Trophoblast cell (in vitro differentiated cells and primary cell): ENCODE results near the gene ZNF736.
"Not testable (repeated sequence)": the region's sequence is repeated elsewhere in the genome, so short reads cannot be mapped to it uniquely, and the experiment has no call there.

ENCODE experiments used
- DNase-seq, 2 donors: peaks; one replicate each; pipeline ENCODE4 v3.0.0-alpha.2; 2016
- H2AFZ ChIP-seq: 2 replicates; pipeline ENCODE4 v1.6.1; 2013; ENCODE audit warnings: low read length, moderate library complexity, mild to moderate bottlenecking; ENCODE audit not compliant: insufficient read depth, poor library complexity
- H2AK5ac ChIP-seq: 2 replicates; pipeline ENCODE4 v1.6.1; 2013; ENCODE audit warnings: mild to moderate bottlenecking, low read length
- H2BK120ac ChIP-seq: 2 replicates; pipeline ENCODE4 v1.6.1; 2013; ENCODE audit warnings: low read length, mild to moderate bottlenecking, moderate library complexity; ENCODE audit not compliant: insufficient read depth, poor library complexity
- H2BK12ac ChIP-seq: 2 replicates; pipeline ENCODE4 v1.6.1; 2013; ENCODE audit warnings: mild to moderate bottlenecking, low read length, moderate library complexity
- H2BK5ac ChIP-seq: 2 replicates; pipeline ENCODE4 v1.6.1; 2013; ENCODE audit warnings: low read length, low read depth, moderate library complexity, mild to moderate bottlenecking; ENCODE audit not compliant: poor library complexity
- H3K14ac ChIP-seq: 2 replicates; pipeline ENCODE4 v1.6.1; 2013; ENCODE audit warnings: mild to moderate bottlenecking, low read length
- H3K18ac ChIP-seq: 2 replicates; pipeline ENCODE4 v1.6.1; 2013; ENCODE audit warnings: mild to moderate bottlenecking, low read length
- H3K23ac ChIP-seq: 2 replicates; pipeline ENCODE4 v1.6.1; 2013; ENCODE audit warnings: low read length
- H3K27ac ChIP-seq: 2 replicates; pipeline ENCODE4 v1.5.1; 2013; ENCODE audit warnings: low read depth, mild to moderate bottlenecking, inconsistent platforms, low read length, moderate library complexity
- H3K27me3 ChIP-seq: 2 replicates; pipeline ENCODE4 v1.6.1; 2013; ENCODE audit warnings: inconsistent platforms, mild to moderate bottlenecking, low read length, moderate library complexity; ENCODE audit not compliant: insufficient read depth
- H3K36me3 ChIP-seq, 2 experiments: 1 replicate in 1 of 2; 2 replicates in 1 of 2; pipeline ENCODE4 v1.6.1; 2013; ENCODE audit warnings: low read length in 2 of 2, mild to moderate bottlenecking in 2 of 2, moderate library complexity in 1 of 2; ENCODE audit not compliant: insufficient read depth in 2 of 2, control insufficient read depth in 1 of 2
- H3K4ac ChIP-seq: 2 replicates; pipeline ENCODE4 v1.6.1; 2013; ENCODE audit warnings: low read depth, mild to moderate bottlenecking, low read length, moderate library complexity
- H3K4me1 ChIP-seq, 2 experiments: 1 replicate in 1 of 2; 2 replicates in 1 of 2; pipeline ENCODE4 v1.6.1; 2013; ENCODE audit warnings: low read length in 2 of 2, mild to moderate bottlenecking in 2 of 2, moderate library complexity in 1 of 2; ENCODE audit not compliant: insufficient read depth in 2 of 2, control insufficient read depth in 1 of 2
- H3K4me2 ChIP-seq: 2 replicates; pipeline ENCODE4 v1.6.1; 2013; ENCODE audit warnings: inconsistent platforms, mild to moderate bottlenecking, low read length, moderate library complexity
- H3K4me3 ChIP-seq: 2 replicates; pipeline ENCODE4 v1.5.1; 2013; ENCODE audit warnings: mild to moderate bottlenecking, low read depth, low read length, inconsistent platforms
- H3K79me1 ChIP-seq: one replicate; pipeline ENCODE4 v1.6.1; 2013; ENCODE audit warnings: low read length
- H3K79me2 ChIP-seq: 2 replicates; pipeline ENCODE4 v1.6.1; 2013; ENCODE audit warnings: low read length, mild to moderate bottlenecking; ENCODE audit not compliant: control insufficient read depth, insufficient read depth, poor library complexity
- H3K9ac ChIP-seq: 2 replicates; pipeline ENCODE4 v1.6.1; 2013; ENCODE audit warnings: mild to moderate bottlenecking, low read length
- H3K9me3 ChIP-seq: 2 replicates; pipeline ENCODE4 v1.6.1; 2013; ENCODE audit warnings: low read depth, mild to moderate bottlenecking, control low read depth, inconsistent platforms, low read length; ENCODE audit not compliant: insufficient read depth
- H4K12ac ChIP-seq: 2 replicates; pipeline ENCODE4 v1.6.1; 2013; ENCODE audit warnings: low read depth, mild to moderate bottlenecking, low read length, moderate library complexity
- H4K8ac ChIP-seq: 2 replicates; pipeline ENCODE4 v1.6.1; 2013; ENCODE audit warnings: low read depth, mild to moderate bottlenecking, low read length, moderate library complexity
- H4K91ac ChIP-seq: one replicate; pipeline ENCODE4 v1.6.1; 2013; ENCODE audit warnings: low read depth, mild to moderate bottlenecking, low read length, moderate library complexity
- WGBS: extraction: QIAGEN DNeasy Blood & Tissue Kit; methylation state at CpG from one replicate; pipeline ENCODE4 v1.1.7; 2013; ENCODE audit warnings: missing lambda C conversion rate; ENCODE audit not compliant: insufficient read length, insufficient coverage; ENCODE audit errors: extremely low coverage; 5-methylcytosine and 5-hydroxymethylcytosine counted together

Gene ZNF736

GRCh38 chr7:64320547-64321513 lies 7.1 kb downstream of the ZNF736 start:
- no CpG with 5 or more reads among the region's 3 CpGs for WGBS

DNA sequence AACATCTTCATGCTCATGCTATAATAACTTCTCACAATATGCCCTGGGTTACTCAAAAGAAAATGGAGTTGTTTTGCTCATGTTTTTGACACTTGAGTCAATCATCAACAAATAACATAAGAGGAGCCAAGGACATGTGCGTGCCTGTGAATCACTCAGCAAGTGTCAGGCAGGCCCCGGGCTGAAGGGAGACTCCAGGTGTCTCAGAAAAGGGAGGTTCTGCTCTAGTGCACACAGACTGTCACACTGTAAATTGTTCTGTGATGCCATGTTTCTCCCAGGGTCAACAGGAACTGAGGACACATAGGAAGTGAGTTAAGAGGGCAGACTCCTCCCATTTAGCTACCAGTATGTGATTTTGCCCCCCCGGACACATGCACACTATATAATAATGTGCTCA lies 10.4 kb downstream of the ZNF736 start:
- H2BK12ac ChIP-seq, H2AFZ ChIP-seq, H4K12ac ChIP-seq, H4K91ac ChIP-seq, H4K8ac ChIP-seq, H3K79me1 ChIP-seq, H3K23ac ChIP-seq, H3K4me3 ChIP-seq, DNase-seq, H3K9me3 ChIP-seq, H3K4me2 ChIP-seq, H3K4me1 ChIP-seq, H3K36me3 ChIP-seq, H3K9ac ChIP-seq, H2BK120ac ChIP-seq, H3K79me2 ChIP-seq, H3K14ac ChIP-seq, H3K4ac ChIP-seq, H2BK5ac ChIP-seq, H3K18ac ChIP-seq, H2AK5ac ChIP-seq, H3K27ac ChIP-seq, H3K27me3 ChIP-seq: not testable (repeated sequence)
- WGBS, result no CpG with 5 or more reads among the region's 3 CpGs

More at GRCh38 chr7:64320547-64321513, 7.1 kb downstream of the ZNF736 start:
- H2BK5ac ChIP-seq, result no peak overlapping the region
- H3K27me3 ChIP-seq, result no peaks in the 10 kb centered on the region
- H2AFZ ChIP-seq, result no peak overlapping the region
- no peak overlapping the region for H2BK120ac ChIP-seq
- H3K79me1 ChIP-seq, result no peaks in the 10 kb centered on the region
- H3K36me3 ChIP-seq, result no peaks in the 10 kb centered on the region
- H3K14ac ChIP-seq, result no peak overlapping the region
- H3K18ac ChIP-seq, result no peak overlapping the region
- no peak overlapping the region for H3K4me2 ChIP-seq
- H3K9me3 ChIP-seq, result peaks cover 2% of the 10 kb centered on the region
- H3K79me2 ChIP-seq, result no peaks in the 10 kb centered on the region
- H2AK5ac ChIP-seq, result no peak overlapping the region
- no peaks in the 10 kb centered on the region for H3K4me1 ChIP-seq
- no peak overlapping the region for H4K8ac ChIP-seq
- peak in 1 of 2 donors; percentile 12 for DNase-seq
- H4K12ac ChIP-seq, result no peak overlapping the region
- H3K9ac ChIP-seq, result no peak overlapping the region
- no peak overlapping the region for H3K23ac ChIP-seq
- H3K4ac ChIP-seq, result no peak overlapping the region
- H3K27ac ChIP-seq, result no peak overlapping the region
- no peak overlapping the region for H4K91ac ChIP-seq
- no peak overlapping the region for H2BK12ac ChIP-seq
- no peak overlapping the region for H3K4me3 ChIP-seq

DNA sequence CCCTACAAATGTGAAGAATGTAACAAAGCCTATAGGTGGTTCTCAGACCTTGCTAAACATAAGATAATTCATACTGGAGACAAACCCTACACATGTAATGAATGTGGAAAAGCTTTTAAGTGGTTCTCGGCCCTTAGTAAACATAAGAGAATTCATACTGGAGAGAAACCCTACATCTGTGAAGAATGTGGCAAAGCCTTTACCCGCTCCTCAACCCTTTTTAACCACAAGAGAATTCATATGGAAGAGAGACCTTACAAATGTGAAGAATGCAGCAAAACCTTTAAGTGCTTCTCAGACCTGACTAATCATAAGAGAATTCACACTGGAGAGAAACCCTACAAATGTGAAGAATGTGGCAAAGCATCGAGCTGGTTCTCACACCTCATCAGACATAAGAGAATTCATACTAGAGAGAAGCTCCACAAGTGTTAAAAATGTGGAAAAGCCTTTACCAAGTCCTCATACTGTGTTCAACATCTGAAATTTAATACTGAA lies 35.0 kb downstream of the ZNF736 start:
- H3K4ac ChIP-seq, H3K4me2 ChIP-seq, H3K4me1 ChIP-seq, H2AFZ ChIP-seq, H3K9ac ChIP-seq, H2BK120ac ChIP-seq, H3K27me3 ChIP-seq, H2BK12ac ChIP-seq, H4K91ac ChIP-seq, H4K8ac ChIP-seq, H3K18ac ChIP-seq, H3K79me2 ChIP-seq, H3K27ac ChIP-seq, H3K36me3 ChIP-seq, H3K79me1 ChIP-seq, DNase-seq, H4K12ac ChIP-seq, H3K14ac ChIP-seq, H3K23ac ChIP-seq, H3K4me3 ChIP-seq, H2AK5ac ChIP-seq, H2BK5ac ChIP-seq: not testable (repeated sequence)
- WGBS, result no CpG with 5 or more reads among the region's 3 CpGs
- H3K9me3 ChIP-seq, result peaks cover 27% of the 10 kb centered on the region

GRCh38 chr7:64359543-64359942 lies 45.8 kb downstream of the ZNF736 start:
- no peak overlapping the region for H3K23ac ChIP-seq
- no peak overlapping the region for H4K12ac ChIP-seq
- H3K79me1 ChIP-seq, result no peaks in the 10 kb centered on the region
- no peaks in the 10 kb centered on the region for H3K27me3 ChIP-seq
- no peaks in the 10 kb centered on the region for H3K79me2 ChIP-seq
- no peak overlapping the region for H2BK120ac ChIP-seq
- no peak overlapping the region for H3K4me3 ChIP-seq
- no peaks in the 10 kb centered on the region for H3K4me1 ChIP-seq
- peaks cover 22% of the 10 kb centered on the region for H3K9me3 ChIP-seq
- no peak overlapping the region for H2AFZ ChIP-seq
- H3K36me3 ChIP-seq, result no peaks in the 10 kb centered on the region
- WGBS, result no CpG with 5 or more reads among the region's 2 CpGs
- no peak for DNase-seq
- no peak overlapping the region for H3K4ac ChIP-seq
- H2AK5ac ChIP-seq, result no peak overlapping the region
- H3K18ac ChIP-seq, result no peak overlapping the region
- no peak overlapping the region for H3K4me2 ChIP-seq
- H2BK12ac ChIP-seq, result no peak overlapping the region
- H3K9ac ChIP-seq, result no peak overlapping the region
- no peak overlapping the region for H3K14ac ChIP-seq
- H3K27ac ChIP-seq, result no peak overlapping the region
- no peak overlapping the region for H2BK5ac ChIP-seq
- no peak overlapping the region for H4K91ac ChIP-seq
- H4K8ac ChIP-seq, result no peak overlapping the region
